Measurements from ENCODE around the gene PDS5B. TPM values are rescaled to one million over a fixed set of nuclear protein-coding genes. Genes with fewer than 3 reads are reported as not detected.

Gene PDS5B
- total and polyA plus RNA-seq, 2 experiments from 2014 or later: 43.9 to 46.5 TPM

DNA sequence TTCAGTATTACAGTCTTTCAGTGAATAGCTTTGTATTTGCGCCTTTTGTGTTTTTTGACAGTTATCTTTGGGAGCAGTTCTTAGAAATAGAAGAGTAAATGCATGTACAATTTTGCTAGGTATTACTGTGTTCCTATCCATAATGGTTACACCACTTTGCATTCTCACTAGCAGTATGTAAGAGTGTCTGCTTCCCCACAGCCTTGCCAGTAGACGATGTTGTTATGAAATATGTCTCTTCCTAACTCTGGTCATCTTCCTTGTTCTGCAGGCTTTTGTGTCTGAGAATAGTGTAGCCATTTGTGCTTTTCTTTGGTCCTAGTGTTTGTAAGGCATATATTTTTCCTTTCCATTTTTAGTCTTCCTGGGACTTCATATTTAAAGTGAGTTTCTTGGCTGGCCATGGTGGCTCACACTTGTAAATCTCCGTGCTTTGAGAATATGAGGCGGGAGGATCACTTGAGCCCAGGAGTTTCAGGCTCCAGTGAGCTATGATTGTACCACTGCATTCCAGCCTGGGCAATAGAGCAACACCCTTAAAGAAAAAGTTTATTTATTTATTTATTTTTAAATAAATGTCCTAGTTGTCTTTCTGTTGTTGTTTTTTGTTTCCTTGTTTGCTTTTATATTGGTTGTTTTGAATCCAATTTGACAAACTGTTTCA lies 140.3 kb downstream of the PDS5B start:
- no peak overlapping the region for H3K4me2 ChIP-seq
- DNase-seq (ENCODE audit: low spot score) (no peak), ATAC-seq (no peak)
- H3K79me2 ChIP-seq (replicated peaks; ENCODE audit: insufficient read depth): peaks cover 5% of the 10 kb centered on the region
- H2AFZ ChIP-seq: no peak overlapping the region
- no peaks in the 10 kb centered on the region for H3F3A ChIP-seq (replicated peaks; ENCODE audit: low read depth)
- Mint-ChIP-seq H3K36me3 (ENCODE audit: low read depth) (peaks cover 42% of the 10 kb centered on the region), H3K4me3 (no peak overlapping the region), H3K27me3 (ENCODE audit: insufficient read depth, low read depth, poor library complexity) (peaks cover 4% of the 10 kb centered on the region), H3K27ac (0 out of 2 replicates have a peak overlapping the region, but pooled peaks have one; percentile 47), H3K9me3 (peaks cover 24% of the 10 kb centered on the region), H3K4me1 (peaks cover 26% of the 10 kb centered on the region)
- no peaks in the 10 kb centered on the region for H3K27me3 ChIP-seq (ENCODE audit: insufficient read depth)
- peaks cover 4% of the 10 kb centered on the region for H3K4me1 ChIP-seq (ENCODE audit: insufficient read depth)
- peaks cover 4% of the 10 kb centered on the region; the same call in 1 of the 2 replicates for H3K36me3 ChIP-seq (ENCODE audit: insufficient read depth)
- H3K4me3 ChIP-seq: no peak overlapping the region
- no peaks in the 10 kb centered on the region for H4K20me1 ChIP-seq (replicated peaks; ENCODE audit: insufficient read depth)
- no peaks in the 10 kb centered on the region for H3K9me2 ChIP-seq (ENCODE audit: insufficient read depth)
- H3K27ac ChIP-seq (ENCODE audit: low read depth): no peak overlapping the region
- TF ChIP-seq, protein P1, sequence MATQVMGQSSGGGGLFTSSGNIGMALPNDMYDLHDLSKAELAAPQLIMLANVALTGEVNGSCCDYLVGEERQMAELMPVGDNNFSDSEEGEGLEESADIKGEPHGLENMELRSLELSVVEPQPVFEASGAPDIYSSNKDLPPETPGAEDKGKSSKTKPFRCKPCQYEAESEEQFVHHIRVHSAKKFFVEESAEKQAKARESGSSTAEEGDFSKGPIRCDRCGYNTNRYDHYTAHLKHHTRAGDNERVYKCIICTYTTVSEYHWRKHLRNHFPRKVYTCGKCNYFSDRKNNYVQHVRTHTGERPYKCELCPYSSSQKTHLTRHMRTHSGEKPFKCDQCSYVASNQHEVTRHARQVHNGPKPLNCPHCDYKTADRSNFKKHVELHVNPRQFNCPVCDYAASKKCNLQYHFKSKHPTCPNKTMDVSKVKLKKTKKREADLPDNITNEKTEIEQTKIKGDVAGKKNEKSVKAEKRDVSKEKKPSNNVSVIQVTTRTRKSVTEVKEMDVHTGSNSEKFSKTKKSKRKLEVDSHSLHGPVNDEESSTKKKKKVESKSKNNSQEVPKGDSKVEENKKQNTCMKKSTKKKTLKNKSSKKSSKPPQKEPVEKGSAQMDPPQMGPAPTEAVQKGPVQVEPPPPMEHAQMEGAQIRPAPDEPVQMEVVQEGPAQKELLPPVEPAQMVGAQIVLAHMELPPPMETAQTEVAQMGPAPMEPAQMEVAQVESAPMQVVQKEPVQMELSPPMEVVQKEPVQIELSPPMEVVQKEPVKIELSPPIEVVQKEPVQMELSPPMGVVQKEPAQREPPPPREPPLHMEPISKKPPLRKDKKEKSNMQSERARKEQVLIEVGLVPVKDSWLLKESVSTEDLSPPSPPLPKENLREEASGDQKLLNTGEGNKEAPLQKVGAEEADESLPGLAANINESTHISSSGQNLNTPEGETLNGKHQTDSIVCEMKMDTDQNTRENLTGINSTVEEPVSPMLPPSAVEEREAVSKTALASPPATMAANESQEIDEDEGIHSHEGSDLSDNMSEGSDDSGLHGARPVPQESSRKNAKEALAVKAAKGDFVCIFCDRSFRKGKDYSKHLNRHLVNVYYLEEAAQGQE (IDR thresholded peaks at IDR 0.05; ENCODE audit: unreplicated experiment): no peak
- TF ChIP-seq, protein P2, sequence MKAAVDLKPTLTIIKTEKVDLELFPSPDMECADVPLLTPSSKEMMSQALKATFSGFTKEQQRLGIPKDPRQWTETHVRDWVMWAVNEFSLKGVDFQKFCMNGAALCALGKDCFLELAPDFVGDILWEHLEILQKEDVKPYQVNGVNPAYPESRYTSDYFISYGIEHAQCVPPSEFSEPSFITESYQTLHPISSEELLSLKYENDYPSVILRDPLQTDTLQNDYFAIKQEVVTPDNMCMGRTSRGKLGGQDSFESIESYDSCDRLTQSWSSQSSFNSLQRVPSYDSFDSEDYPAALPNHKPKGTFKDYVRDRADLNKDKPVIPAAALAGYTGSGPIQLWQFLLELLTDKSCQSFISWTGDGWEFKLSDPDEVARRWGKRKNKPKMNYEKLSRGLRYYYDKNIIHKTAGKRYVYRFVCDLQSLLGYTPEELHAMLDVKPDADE (IDR thresholded peaks at IDR 0.05): no peak
- TF ChIP-seq NANOG (IDR thresholded peaks at IDR 0.05; ENCODE audit: borderline replicate concordance): no peak
- no peak for TF ChIP-seq EZH2phosphoT487 (IDR thresholded peaks at IDR 0.05; ENCODE audit: unreplicated experiment)
- TF ChIP-seq JUNB (IDR thresholded peaks at IDR 0.05; ENCODE audit: unreplicated experiment): no peak
- TF ChIP-seq CREB1 (CRISPR knock-in tag; IDR thresholded peaks at IDR 0.05; ENCODE audit: low read depth): no peak
- no peak for TF ChIP-seq EZH2 (IDR thresholded peaks at IDR 0.05; ENCODE audit: low read depth, unreplicated experiment)
- TF ChIP-seq CTCF (conservative IDR thresholded peaks at IDR 0.05; ENCODE audit: low read depth in 2 of 2): no peak
- no peak for TF ChIP-seq ZNF331 (CRISPR knock-in tag; IDR thresholded peaks at IDR 0.05; ENCODE audit: low read depth)
- TF ChIP-seq STAT1 (IDR thresholded peaks at IDR 0.05; ENCODE audit: unreplicated experiment): no peak
- no peak for TF ChIP-seq ZNF114 (CRISPR knock-in tag; IDR thresholded peaks at IDR 0.05)
- no peak for TF ChIP-seq ZNF462 (CRISPR knock-in tag; IDR thresholded peaks at IDR 0.05)
- no peak for TF ChIP-seq POLR2AphosphoS5 (IDR thresholded peaks at IDR 0.05; ENCODE audit: low read depth)

All from GM23338 (cell line).